Panc1 (cell line): Measurements from ENCODE around the gene DNAJB13.

Experiments
- SIN3A ChIP-seq: IDR thresholded peaks from 2 replicates; pipeline ENCODE4 v1.6.1; 2012; ENCODE audit warnings: low read depth, mild to moderate bottlenecking, low read length, moderate library complexity, borderline replicate concordance; ENCODE audit not compliant: insufficient read depth
- TF ChIP-seq, protein P1 (sequence below): fragments of 450-650 bp; IDR thresholded peaks from 2 replicates; pipeline ENCODE4 v1.5.1; 2017; ENCODE audit warnings: mild to moderate bottlenecking
- TF ChIP-seq, protein P2 (sequence below), 2 experiments: IDR thresholded peaks; 2 replicates each; pipeline ENCODE4 v1.6.1; 2011 to 2012; ENCODE audit warnings: low read depth in 2 of 2, control low read depth in 1 of 2, low read length in 1 of 2, mild to moderate bottlenecking in 1 of 2, moderate library complexity in 1 of 2; ENCODE audit not compliant: insufficient read depth in 1 of 2

DNA sequence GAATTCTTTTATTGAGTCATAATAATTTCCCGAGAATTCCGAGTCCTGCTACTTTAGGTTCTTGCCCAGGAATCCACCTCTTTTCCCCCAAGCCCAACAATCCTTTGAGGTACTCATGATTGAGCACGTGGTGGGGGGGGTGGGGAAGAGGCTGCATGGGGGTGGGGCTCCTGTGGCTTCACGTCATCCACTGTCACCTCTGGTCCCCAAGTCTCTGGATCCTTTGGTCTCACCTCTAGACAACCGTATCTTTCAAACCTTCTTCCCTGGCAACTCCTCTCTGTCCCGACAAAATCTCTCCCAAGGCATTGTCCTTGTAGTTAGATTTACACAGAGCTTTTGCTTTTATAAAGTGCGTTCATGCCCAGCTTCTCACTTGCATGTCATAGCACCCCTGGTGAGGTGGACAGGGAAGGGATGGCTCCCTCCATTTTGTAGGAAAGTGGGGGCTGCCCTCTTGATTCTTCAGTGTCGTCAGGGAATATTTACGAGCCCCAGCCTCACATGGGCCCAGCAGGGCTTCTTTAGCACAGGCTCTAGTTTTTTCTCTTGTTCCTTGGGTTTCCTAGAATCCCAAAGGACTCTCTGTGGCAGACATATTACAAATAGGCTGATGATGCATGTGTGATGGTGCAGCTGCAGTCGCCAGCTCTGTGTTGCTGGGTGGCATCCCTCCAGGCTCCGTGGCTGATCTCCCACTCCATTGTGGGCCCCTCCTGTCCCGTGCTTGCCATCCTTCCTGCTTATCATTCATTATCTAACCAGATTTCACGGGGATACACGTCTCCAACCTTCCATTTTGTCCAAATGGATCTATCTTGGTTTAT lies 49.7 kb downstream of the DNAJB13 start:
- TF ChIP-seq, protein P1, sequence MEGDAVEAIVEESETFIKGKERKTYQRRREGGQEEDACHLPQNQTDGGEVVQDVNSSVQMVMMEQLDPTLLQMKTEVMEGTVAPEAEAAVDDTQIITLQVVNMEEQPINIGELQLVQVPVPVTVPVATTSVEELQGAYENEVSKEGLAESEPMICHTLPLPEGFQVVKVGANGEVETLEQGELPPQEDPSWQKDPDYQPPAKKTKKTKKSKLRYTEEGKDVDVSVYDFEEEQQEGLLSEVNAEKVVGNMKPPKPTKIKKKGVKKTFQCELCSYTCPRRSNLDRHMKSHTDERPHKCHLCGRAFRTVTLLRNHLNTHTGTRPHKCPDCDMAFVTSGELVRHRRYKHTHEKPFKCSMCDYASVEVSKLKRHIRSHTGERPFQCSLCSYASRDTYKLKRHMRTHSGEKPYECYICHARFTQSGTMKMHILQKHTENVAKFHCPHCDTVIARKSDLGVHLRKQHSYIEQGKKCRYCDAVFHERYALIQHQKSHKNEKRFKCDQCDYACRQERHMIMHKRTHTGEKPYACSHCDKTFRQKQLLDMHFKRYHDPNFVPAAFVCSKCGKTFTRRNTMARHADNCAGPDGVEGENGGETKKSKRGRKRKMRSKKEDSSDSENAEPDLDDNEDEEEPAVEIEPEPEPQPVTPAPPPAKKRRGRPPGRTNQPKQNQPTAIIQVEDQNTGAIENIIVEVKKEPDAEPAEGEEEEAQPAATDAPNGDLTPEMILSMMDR, result no peak
- TF ChIP-seq, protein P2, sequence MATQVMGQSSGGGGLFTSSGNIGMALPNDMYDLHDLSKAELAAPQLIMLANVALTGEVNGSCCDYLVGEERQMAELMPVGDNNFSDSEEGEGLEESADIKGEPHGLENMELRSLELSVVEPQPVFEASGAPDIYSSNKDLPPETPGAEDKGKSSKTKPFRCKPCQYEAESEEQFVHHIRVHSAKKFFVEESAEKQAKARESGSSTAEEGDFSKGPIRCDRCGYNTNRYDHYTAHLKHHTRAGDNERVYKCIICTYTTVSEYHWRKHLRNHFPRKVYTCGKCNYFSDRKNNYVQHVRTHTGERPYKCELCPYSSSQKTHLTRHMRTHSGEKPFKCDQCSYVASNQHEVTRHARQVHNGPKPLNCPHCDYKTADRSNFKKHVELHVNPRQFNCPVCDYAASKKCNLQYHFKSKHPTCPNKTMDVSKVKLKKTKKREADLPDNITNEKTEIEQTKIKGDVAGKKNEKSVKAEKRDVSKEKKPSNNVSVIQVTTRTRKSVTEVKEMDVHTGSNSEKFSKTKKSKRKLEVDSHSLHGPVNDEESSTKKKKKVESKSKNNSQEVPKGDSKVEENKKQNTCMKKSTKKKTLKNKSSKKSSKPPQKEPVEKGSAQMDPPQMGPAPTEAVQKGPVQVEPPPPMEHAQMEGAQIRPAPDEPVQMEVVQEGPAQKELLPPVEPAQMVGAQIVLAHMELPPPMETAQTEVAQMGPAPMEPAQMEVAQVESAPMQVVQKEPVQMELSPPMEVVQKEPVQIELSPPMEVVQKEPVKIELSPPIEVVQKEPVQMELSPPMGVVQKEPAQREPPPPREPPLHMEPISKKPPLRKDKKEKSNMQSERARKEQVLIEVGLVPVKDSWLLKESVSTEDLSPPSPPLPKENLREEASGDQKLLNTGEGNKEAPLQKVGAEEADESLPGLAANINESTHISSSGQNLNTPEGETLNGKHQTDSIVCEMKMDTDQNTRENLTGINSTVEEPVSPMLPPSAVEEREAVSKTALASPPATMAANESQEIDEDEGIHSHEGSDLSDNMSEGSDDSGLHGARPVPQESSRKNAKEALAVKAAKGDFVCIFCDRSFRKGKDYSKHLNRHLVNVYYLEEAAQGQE (IDR thresholded peaks at IDR 0.05; ENCODE audit: insufficient read depth in 1 of 2, low read depth in 2 of 2, low read length in 1 of 2), result no peak
- no peak for TF ChIP-seq SIN3A
